ENCODE measurements around the gene RTN4R.

RTN4R gene

GRCh38 chr22:20243537-20244249, 24.4 kb downstream of the RTN4R start (continued):
- TF ChIP-seq ZBTB26 (tag by site-specific recombination; optimal IDR thresholded peaks at IDR 0.05): peak; percentile 8
- TF ChIP-seq ZNF37A (tag by site-specific recombination; IDR thresholded peaks at IDR 0.05): no peak
- TF ChIP-seq ZBTB8A (tag by site-specific recombination; IDR thresholded peaks at IDR 0.05): peak; percentile 67
- TF ChIP-seq ZFP37 (tag by site-specific recombination; IDR thresholded peaks at IDR 0.05): no peak
- no peak for TF ChIP-seq ZNF473 (tag by site-specific recombination; IDR thresholded peaks at IDR 0.05)
- no peak for TF ChIP-seq ZNF48 (tag by site-specific recombination; IDR thresholded peaks at IDR 0.05)
- no peak for TF ChIP-seq ZNF555 (tag by site-specific recombination; conservative IDR thresholded peaks at IDR 0.05)
- no peak for TF ChIP-seq ZBTB1 (tag by site-specific recombination; IDR thresholded peaks at IDR 0.05)
- TF ChIP-seq, protein P1, sequence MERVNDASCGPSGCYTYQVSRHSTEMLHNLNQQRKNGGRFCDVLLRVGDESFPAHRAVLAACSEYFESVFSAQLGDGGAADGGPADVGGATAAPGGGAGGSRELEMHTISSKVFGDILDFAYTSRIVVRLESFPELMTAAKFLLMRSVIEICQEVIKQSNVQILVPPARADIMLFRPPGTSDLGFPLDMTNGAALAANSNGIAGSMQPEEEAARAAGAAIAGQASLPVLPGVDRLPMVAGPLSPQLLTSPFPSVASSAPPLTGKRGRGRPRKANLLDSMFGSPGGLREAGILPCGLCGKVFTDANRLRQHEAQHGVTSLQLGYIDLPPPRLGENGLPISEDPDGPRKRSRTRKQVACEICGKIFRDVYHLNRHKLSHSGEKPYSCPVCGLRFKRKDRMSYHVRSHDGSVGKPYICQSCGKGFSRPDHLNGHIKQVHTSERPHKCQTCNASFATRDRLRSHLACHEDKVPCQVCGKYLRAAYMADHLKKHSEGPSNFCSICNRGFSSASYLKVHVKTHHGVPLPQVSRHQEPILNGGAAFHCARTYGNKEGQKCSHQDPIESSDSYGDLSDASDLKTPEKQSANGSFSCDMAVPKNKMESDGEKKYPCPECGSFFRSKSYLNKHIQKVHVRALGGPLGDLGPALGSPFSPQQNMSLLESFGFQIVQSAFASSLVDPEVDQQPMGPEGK (tag by site-specific recombination; IDR thresholded peaks at IDR 0.05): 0 out of 2 replicates have a peak, but pooled peaks have one; percentile 17
- TF ChIP-seq ZNF776 (tag by site-specific recombination; IDR thresholded peaks at IDR 0.05; ENCODE audit: borderline replicate concordance): no peak
- no peak for TF ChIP-seq ZNF10 (tag by site-specific recombination; IDR thresholded peaks at IDR 0.05)
- peak; percentile 94 for TF ChIP-seq ZIC2 (tag by site-specific recombination; IDR thresholded peaks at IDR 0.05)
- TF ChIP-seq ZNF16 (tag by site-specific recombination; IDR thresholded peaks at IDR 0.05; ENCODE audit: low read depth): no peak
- TF ChIP-seq ZNF701 (tag by site-specific recombination; IDR thresholded peaks at IDR 0.05): no peak
- TF ChIP-seq ZNF362 (tag by site-specific recombination; IDR thresholded peaks at IDR 0.05): no peak
- peak; percentile 42; the same call in 1 of the 2 replicates for TF ChIP-seq SP7 (tag by site-specific recombination; IDR thresholded peaks at IDR 0.05)
- TF ChIP-seq ZNF624 (tag by site-specific recombination; IDR thresholded peaks at IDR 0.05): no peak
- TF ChIP-seq ZNF169 (tag by site-specific recombination; IDR thresholded peaks at IDR 0.05): no peak
- TF ChIP-seq ZNF677 (tag by site-specific recombination; IDR thresholded peaks at IDR 0.05): no peak
- peak; percentile 61 for TF ChIP-seq KLF16 (tag by site-specific recombination; IDR thresholded peaks at IDR 0.05)
- no peak for TF ChIP-seq SETDB1 (IDR thresholded peaks at IDR 0.05; ENCODE audit: insufficient read length, low read length)
- TF ChIP-seq ZNF112 (tag by site-specific recombination; IDR thresholded peaks at IDR 0.05): no peak
- TF ChIP-seq KLF10 (tag by site-specific recombination; IDR thresholded peaks at IDR 0.05): no peak
- TF ChIP-seq BCL11B (tag by site-specific recombination; IDR thresholded peaks at IDR 0.05; ENCODE audit: low read depth): 0 out of 2 replicates have a peak, but pooled peaks have one; percentile 7
- TF ChIP-seq ZNF76 (tag by site-specific recombination; IDR thresholded peaks at IDR 0.05; ENCODE audit: borderline replicate concordance, low read depth): peak; percentile 20; the same call in 1 of the 2 replicates
- peak; percentile 96 for TF ChIP-seq GLIS1 (tag by site-specific recombination; IDR thresholded peaks at IDR 0.05)
- peak; percentile 90 for TF ChIP-seq WT1 (tag by site-specific recombination; IDR thresholded peaks at IDR 0.05)
- TF ChIP-seq ZNF341 (tag by site-specific recombination; IDR thresholded peaks at IDR 0.05; ENCODE audit: low read depth): peak; percentile 97
- TF ChIP-seq, protein P2, sequence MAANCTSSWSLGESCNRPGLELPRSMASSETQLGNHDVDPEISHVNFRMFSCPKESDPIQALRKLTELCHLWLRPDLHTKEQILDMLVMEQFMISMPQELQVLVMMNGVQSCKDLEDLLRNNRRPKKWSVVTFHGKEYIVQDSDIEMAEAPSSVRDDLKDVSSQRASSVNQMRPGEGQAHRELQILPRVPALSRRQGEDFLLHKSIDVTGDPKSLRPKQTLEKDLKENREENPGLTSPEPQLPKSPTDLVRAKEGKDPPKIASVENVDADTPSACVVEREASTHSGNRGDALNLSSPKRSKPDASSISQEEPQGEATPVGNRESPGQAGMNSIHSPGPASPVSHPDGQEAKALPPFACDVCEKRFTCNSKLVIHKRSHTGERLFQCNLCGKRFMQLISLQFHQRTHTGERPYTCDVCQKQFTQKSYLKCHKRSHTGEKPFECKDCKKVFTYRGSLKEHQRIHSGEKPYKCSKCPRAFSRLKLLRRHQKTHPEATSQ (tag by site-specific recombination; IDR thresholded peaks at IDR 0.05): no peak
- TF ChIP-seq ZNF621 (tag by site-specific recombination; IDR thresholded peaks at IDR 0.05): no peak
- no peak for TF ChIP-seq ZNF530 (tag by site-specific recombination; IDR thresholded peaks at IDR 0.05; ENCODE audit: low read depth)
- TF ChIP-seq ZBTB20 (tag by site-specific recombination; IDR thresholded peaks at IDR 0.05): peak; percentile 45; the same call in 1 of the 2 replicates
- TF ChIP-seq ZNF626 (tag by site-specific recombination; IDR thresholded peaks at IDR 0.05): no peak
- TF ChIP-seq ZNF223 (tag by site-specific recombination; IDR thresholded peaks at IDR 0.05): peak; percentile 51; the same call in 1 of the 2 replicates
- no peak for TF ChIP-seq ZNF596 (tag by site-specific recombination; IDR thresholded peaks at IDR 0.05)
- 0 out of 2 replicates have a peak, but pooled peaks have one; percentile 16 for TF ChIP-seq ZXDB (tag by site-specific recombination; IDR thresholded peaks at IDR 0.05)
- no peak for TF ChIP-seq ZNF623 (tag by site-specific recombination; IDR thresholded peaks at IDR 0.05)
- TF ChIP-seq SCRT1 (tag by site-specific recombination; IDR thresholded peaks at IDR 0.05; ENCODE audit: borderline replicate concordance): no peak

All from HEK293 (cell line).